HG03103 (cell line): ENCODE data around the gene PRELID2.
"Not testable (repeated sequence)": the region's sequence is repeated elsewhere in the genome, so short reads cannot be mapped to it uniquely, and the experiment has no call there.

ENCODE experiments used
- ATAC-seq: cut with Tn5 transposase; IDR thresholded peaks from one replicate; pipeline ENCODE4 v1.9.1; 2021; ENCODE audit warnings: low read depth; ENCODE audit not compliant: unreplicated experiment

Gene PRELID2

DNA sequence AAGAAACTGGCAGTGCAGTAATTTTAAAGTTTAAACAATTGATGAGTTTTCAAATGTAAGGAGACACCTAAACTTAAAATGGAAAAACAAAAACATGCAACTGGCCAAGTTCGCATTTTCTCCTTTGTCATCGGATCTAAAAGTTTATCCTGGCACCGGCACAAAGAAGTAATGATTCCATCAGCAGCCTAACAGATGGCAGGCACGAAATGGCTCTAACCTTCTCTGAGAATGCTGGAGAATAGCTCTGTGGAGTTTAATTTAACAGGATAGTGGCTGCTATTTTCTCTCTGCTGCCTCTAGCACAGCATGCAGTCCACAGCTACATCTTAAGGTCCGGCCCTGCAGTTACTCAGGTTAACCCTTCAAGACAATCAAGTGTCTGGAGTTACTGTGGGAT lies 82.2 kb downstream of the PRELID2 start:
- ATAC-seq = no peak

GRCh38 chr5:145752534-145752933 lies 82.6 kb downstream of the PRELID2 start:
- ATAC-seq = no peak

DNA sequence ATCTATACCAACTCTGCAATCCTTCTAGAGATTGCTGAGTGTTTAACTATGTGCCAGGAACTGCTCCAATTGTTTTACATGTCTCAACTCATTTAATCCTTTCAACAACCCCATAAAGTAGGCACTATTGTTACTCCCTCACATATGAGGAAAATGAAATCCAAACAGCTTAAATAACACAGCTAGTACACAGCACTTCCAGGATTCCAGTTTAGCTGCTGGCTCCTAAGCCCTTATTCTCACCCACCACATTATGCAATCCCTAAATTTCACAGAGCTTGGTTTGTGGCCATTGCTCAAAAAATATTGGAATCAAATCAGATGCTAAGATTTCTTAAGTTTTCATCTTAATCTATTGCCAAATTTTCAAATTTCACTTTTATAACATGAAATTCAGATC lies 84.9 kb downstream of the PRELID2 start:
- no peak for ATAC-seq

DNA sequence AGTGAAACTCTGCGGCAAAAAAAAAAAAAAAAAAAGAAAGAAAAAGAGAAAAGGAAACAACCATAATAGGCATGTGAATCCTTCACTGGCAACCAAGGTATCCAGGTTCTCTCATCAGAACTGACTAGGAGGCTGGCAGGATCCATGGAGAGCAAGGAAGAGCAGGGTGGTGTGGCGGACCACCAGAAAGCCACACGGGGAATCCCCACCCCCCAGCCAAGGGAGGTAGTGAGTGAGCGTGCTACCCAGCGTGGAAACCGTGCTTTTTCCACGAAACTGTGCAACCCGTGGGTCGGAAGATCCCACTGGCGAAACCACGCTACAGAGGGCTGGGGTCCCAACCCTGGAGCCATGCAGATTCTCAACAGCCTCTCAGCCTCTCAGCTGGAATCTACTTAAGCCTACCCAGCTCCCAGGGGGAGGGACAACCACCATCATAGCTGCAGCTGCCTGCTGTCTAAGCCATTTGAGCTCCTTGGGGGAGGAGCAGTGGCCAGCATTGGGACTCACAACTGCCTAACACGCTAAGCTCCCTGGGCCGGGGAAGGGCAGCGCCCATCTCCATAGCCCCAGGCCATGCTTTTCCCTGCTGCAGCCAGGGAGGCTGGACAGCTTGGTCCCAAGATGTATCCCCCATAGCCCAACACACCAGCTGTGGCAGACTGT lies 91.6 kb downstream of the PRELID2 start:
- ATAC-seq = no peak

- no peak for ATAC-seq
Observed at GRCh38 chr5:145739843-145740242, 95.3 kb downstream of the PRELID2 start.

DNA sequence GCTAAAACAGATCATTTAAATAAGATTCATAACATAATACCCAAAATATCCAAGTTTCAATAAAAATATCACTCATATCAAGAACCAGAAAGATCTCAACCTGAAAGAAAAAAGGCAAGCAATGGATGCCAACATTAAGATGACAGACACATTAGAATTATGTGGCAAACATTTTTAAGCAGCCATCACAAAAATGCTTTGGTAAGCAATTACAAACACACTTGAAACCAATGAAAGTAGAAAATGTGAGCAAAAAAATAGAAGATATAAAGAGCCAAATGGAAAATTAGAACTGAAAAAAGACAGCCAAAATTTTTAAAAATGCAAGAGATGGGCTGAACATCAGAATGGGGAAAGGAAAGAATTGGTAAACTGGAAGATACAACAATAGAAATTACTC lies 96.9 kb downstream of the PRELID2 start:
- no peak for ATAC-seq

GRCh38 chr5:145737578-145737977 lies 97.6 kb downstream of the PRELID2 start:
- ATAC-seq = no peak

GRCh38 chr5:145729956-145730355 lies 105.2 kb downstream of the PRELID2 start:
- not testable (repeated sequence) for ATAC-seq

- no peak for ATAC-seq
Observed at GRCh38 chr5:145723516-145723915, 111.6 kb downstream of the PRELID2 start.

DNA sequence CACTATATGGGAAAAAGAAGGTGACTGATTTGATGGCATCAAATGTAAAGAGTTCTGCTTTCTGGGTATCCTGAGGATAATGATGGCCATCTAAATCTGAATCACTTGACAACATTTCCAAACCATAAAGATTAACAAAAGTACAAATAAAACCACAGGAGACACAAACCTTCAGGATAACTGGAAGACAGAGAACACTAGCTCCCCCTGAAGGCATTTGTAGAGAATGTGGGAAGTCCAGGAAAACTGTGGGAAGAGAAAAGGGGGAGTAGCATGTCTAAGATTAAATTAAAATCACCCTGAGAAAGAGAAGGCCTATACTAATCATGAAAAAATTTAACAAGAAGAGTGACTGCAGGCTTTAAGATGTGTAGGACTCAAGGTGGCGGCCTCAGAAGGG lies 116.2 kb downstream of the PRELID2 start:
- ATAC-seq = no peak

GRCh38 chr5:145715412-145715811 lies 119.7 kb downstream of the PRELID2 start:
- ATAC-seq = no peak

- no peak for ATAC-seq
Observed at GRCh38 chr5:145712245-145712644, 122.9 kb downstream of the PRELID2 start.

- no peak for ATAC-seq
Observed at GRCh38 chr5:145711417-145711816, 123.7 kb downstream of the PRELID2 start.
